HEK293 (cell line): Measurements from ENCODE around the gene NELFB.

Experiments
- CTCF ChIA-PET: fragments of 350-600 bp; formaldehyde crosslinking; extraction: SDS; loops from one replicate; lab custom pipeline; 2021; ENCODE audit warnings: antibody characterized with exemption; lab: Yijun Ruan, JAX
- POLR2A ChIA-PET: fragments of 300-600 bp; formaldehyde crosslinking; extraction: SDS; loops from one replicate; lab custom pipeline; 2020; ENCODE audit warnings: antibody characterized with exemption, inconsistent platforms; lab: Yijun Ruan, JAX
- H3K27ac ChIP-seq: fragments of 200-500 bp; sonication (Bioruptor generic); 2 replicates; pipeline ENCODE4 v1.5.1; 2014; ENCODE audit warnings: low read depth, low read length, control low read depth, inconsistent platforms; ENCODE audit errors: extremely low read depth
- H3K36me3 ChIP-seq, 2 experiments: fragments of 200-500 bp in 1 of 2; sonication (Bioruptor generic) in 1 of 2; 1 replicate in 1 of 2; 2 replicates in 1 of 2; pipeline ENCODE4 v1.5.1; 2014 to 2017; ENCODE audit warnings: inconsistent platforms in 2 of 2, low read length in 2 of 2; ENCODE audit not compliant: control insufficient read depth in 2 of 2, insufficient read depth in 1 of 2
- H3K4me1 ChIP-seq: fragments of 200-500 bp; sonication (Bioruptor generic); 2 replicates; pipeline ENCODE4 v1.5.1; 2014; ENCODE audit warnings: mild to moderate bottlenecking, low read length, inconsistent platforms; ENCODE audit not compliant: control insufficient read depth, insufficient read depth
- H3K4me3 ChIP-seq: 2 replicates; pipeline ENCODE4 v1.5.1; 2011; ENCODE audit warnings: low read depth, mild to moderate bottlenecking, control low read depth, low read length, moderate library complexity
- H3K9me3 ChIP-seq: fragments of 200-500 bp; sonication (Bioruptor generic); 2 replicates; pipeline ENCODE4 v1.5.1; 2014; ENCODE audit warnings: low read depth, low read length, inconsistent platforms; ENCODE audit not compliant: control insufficient read depth, insufficient read depth
- EGR2 ChIP-seq: fragments of 450-650 bp; formaldehyde crosslinking; IDR thresholded peaks from 2 replicates; pipeline ENCODE4 v1.5.1; 2016; ENCODE audit warnings: low read depth, missing biosample characterization, missing genetic modification characterization
- GLI2 ChIP-seq: fragments of 450-650 bp; formaldehyde crosslinking; IDR thresholded peaks from 2 replicates; pipeline ENCODE4; 2017; ENCODE audit warnings: missing biosample characterization, missing genetic modification characterization, low read depth, borderline replicate concordance
- HOXA7 ChIP-seq: sonication (generic); formaldehyde crosslinking; IDR thresholded peaks from 2 replicates; pipeline ENCODE4 v1.8.1; 2022; ENCODE audit warnings: missing genetic modification reagents, borderline replicate concordance
- MYNN ChIP-seq: fragments of 450-650 bp; formaldehyde crosslinking; IDR thresholded peaks from 2 replicates; pipeline ENCODE4 v1.5.1; 2016; ENCODE audit warnings: missing biosample characterization, missing genetic modification characterization, borderline replicate concordance
- OSR2 ChIP-seq: fragments of 450-650 bp; formaldehyde crosslinking; IDR thresholded peaks from 2 replicates; pipeline ENCODE4 v1.5.1; 2016; ENCODE audit warnings: missing biosample characterization, missing genetic modification characterization
- RBAK ChIP-seq: fragments of 450-650 bp; formaldehyde crosslinking; IDR thresholded peaks from 2 replicates; pipeline ENCODE4 v1.5.1; 2016; ENCODE audit warnings: missing biosample characterization, missing genetic modification characterization
- SCRT2 ChIP-seq: fragments of 450-650 bp; formaldehyde crosslinking; IDR thresholded peaks from 2 replicates; pipeline ENCODE4 v1.5.1; 2016; ENCODE audit warnings: missing biosample characterization, missing genetic modification characterization
- SETDB1 ChIP-seq: IDR thresholded peaks from one replicate; pipeline ENCODE4 v1.6.1; 2017; ENCODE audit warnings: mild to moderate bottlenecking, low read length, moderate library complexity, mixed read lengths; ENCODE audit not compliant: insufficient read length
- ZBTB17 ChIP-seq: fragments of 450-650 bp; formaldehyde crosslinking; IDR thresholded peaks from 2 replicates; pipeline ENCODE4 v1.5.1; 2016; ENCODE audit warnings: missing biosample characterization, missing genetic modification characterization
- ZFHX2 ChIP-seq: fragments of 450-650 bp; formaldehyde crosslinking; conservative IDR thresholded peaks from 2 replicates; pipeline ENCODE4 v1.5.1; 2016; ENCODE audit warnings: missing biosample characterization, missing genetic modification characterization
- ZNF114 ChIP-seq: fragments of 450-650 bp; formaldehyde crosslinking; IDR thresholded peaks from 2 replicates; pipeline ENCODE4 v1.5.0; 2017; ENCODE audit warnings: missing biosample characterization, missing genetic modification characterization
- ZNF132 ChIP-seq: fragments of 450-650 bp; formaldehyde crosslinking; IDR thresholded peaks from 2 replicates; pipeline ENCODE4 v1.5.1; 2017; ENCODE audit warnings: missing biosample characterization, missing genetic modification characterization, borderline replicate concordance
- ZNF133 ChIP-seq: fragments of 450-650 bp; formaldehyde crosslinking; IDR thresholded peaks from 2 replicates; pipeline ENCODE4 v1.5.1; 2016; ENCODE audit warnings: missing biosample characterization, missing genetic modification characterization
- ZNF155 ChIP-seq: fragments of 450-650 bp; formaldehyde crosslinking; IDR thresholded peaks from 2 replicates; pipeline ENCODE4 v1.5.1; 2016; ENCODE audit warnings: missing biosample characterization, missing genetic modification characterization
- ZNF169 ChIP-seq: fragments of 450-650 bp; formaldehyde crosslinking; IDR thresholded peaks from 2 replicates; pipeline ENCODE4 v1.5.1; 2016; ENCODE audit warnings: missing biosample characterization, missing genetic modification characterization
- ZNF239 ChIP-seq: fragments of 450-650 bp; formaldehyde crosslinking; IDR thresholded peaks from 2 replicates; pipeline ENCODE4 v1.5.1; 2016; ENCODE audit warnings: missing biosample characterization, missing genetic modification characterization
- ZNF24 ChIP-seq: fragments of 450-650 bp; formaldehyde crosslinking; IDR thresholded peaks from 2 replicates; pipeline ENCODE4 v1.5.1; 2016; ENCODE audit warnings: missing biosample characterization, missing genetic modification characterization
- ZNF311 ChIP-seq: fragments of 450-650 bp; formaldehyde crosslinking; IDR thresholded peaks from 2 replicates; pipeline ENCODE4 v1.5.1; 2017; ENCODE audit warnings: missing biosample characterization, missing genetic modification characterization, borderline replicate concordance
- ZNF335 ChIP-seq: fragments of 450-650 bp; formaldehyde crosslinking; conservative IDR thresholded peaks from 2 replicates; pipeline ENCODE4 v1.5.1; 2016; ENCODE audit warnings: missing biosample characterization, missing genetic modification characterization
- ZNF341 ChIP-seq: fragments of 450-650 bp; formaldehyde crosslinking; IDR thresholded peaks from 2 replicates; pipeline ENCODE4; 2016; ENCODE audit warnings: low read depth, missing biosample characterization, missing genetic modification characterization
- ZNF548 ChIP-seq: fragments of 450-650 bp; formaldehyde crosslinking; IDR thresholded peaks from 2 replicates; pipeline ENCODE4 v1.5.1; 2016; ENCODE audit warnings: missing biosample characterization, missing genetic modification characterization
- ZNF558 ChIP-seq: fragments of 450-650 bp; formaldehyde crosslinking; IDR thresholded peaks from 2 replicates; pipeline ENCODE4 v1.5.1; 2016; ENCODE audit warnings: missing biosample characterization, missing genetic modification characterization
- ZNF585B ChIP-seq: fragments of 450-650 bp; formaldehyde crosslinking; IDR thresholded peaks from 2 replicates; pipeline ENCODE4 v1.5.1; 2016; ENCODE audit warnings: missing biosample characterization, missing genetic modification characterization
- ZNF658 ChIP-seq: fragments of 450-650 bp; formaldehyde crosslinking; IDR thresholded peaks from 2 replicates; pipeline ENCODE4; 2016; ENCODE audit warnings: missing biosample characterization, missing genetic modification characterization
- TF ChIP-seq, protein P1 (sequence below): fragments of 450-650 bp; formaldehyde crosslinking; IDR thresholded peaks from 2 replicates; pipeline ENCODE4 v1.5.1; 2016; ENCODE audit warnings: missing biosample characterization, missing genetic modification characterization
- TF ChIP-seq, protein P2 (sequence below): fragments of 450-650 bp; formaldehyde crosslinking; IDR thresholded peaks from 2 replicates; pipeline ENCODE4 v1.5.1; 2016; ENCODE audit warnings: missing biosample characterization, missing genetic modification characterization
- TF ChIP-seq, protein P3 (sequence below): fragments of 450-650 bp; formaldehyde crosslinking; IDR thresholded peaks from 2 replicates; pipeline ENCODE4 v1.5.1; 2016; ENCODE audit warnings: missing biosample characterization, missing genetic modification characterization
- TF ChIP-seq, protein P4 (sequence below): fragments of 450-650 bp; formaldehyde crosslinking; IDR thresholded peaks from 2 replicates; pipeline ENCODE4 v1.5.1; 2016; ENCODE audit warnings: missing biosample characterization, missing genetic modification characterization
- TF ChIP-seq, protein P5 (sequence below): fragments of 450-650 bp; formaldehyde crosslinking; IDR thresholded peaks from 2 replicates; pipeline ENCODE4 v1.5.1; 2016; ENCODE audit warnings: missing biosample characterization, missing genetic modification characterization, borderline replicate concordance

Gene NELFB

DNA sequence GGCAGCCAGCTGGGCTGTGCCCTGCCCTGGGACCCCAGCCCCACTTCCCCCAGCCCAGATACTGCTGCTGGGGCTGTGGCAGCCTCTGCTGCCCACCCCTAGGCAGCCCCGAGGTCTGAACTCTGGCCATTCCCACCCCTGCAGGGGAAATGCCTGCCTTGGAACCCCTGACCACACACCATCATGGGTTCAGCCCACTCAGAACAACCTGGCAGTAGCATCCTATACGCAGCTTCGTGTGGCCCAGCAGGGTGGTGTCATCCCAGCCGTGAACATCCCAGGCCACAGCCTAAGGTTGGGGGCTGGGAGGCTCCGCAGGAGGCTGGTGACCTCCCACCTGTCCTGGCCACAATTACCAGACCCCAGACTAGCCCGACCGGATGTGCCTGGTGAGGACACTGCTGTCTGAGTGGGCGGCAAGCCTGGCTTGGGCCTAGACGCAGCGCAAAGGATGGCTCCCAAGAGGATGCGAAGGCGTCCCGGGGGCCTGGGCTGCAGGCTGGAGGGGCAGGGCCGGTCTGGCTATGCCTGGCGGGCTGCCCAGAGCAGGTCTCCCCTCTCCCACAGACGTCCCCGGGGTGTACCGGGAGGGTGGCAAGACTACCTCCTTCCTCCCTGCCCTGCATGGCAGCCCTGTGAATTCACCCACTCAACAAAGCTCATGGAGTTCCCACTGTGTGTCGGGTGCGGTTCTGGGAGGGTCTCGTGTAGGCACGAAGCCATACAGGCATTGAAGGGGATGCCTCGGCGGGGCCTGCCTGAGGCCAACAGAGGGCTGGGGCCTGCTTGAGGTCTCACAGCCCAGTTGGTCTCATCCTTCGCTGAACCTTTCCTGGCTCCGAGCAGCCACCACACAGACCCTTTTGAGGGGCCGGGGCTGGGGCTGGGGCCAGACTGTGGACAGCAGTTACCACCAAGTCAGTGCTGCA lies 25.9 kb upstream of the NELFB start:
- Histone ChIP-seq H3K9me3 (no peaks in the 10 kb centered on the region), H3K36me3 (no peaks in the 10 kb centered on the region), H3K4me3 (no peak overlapping the region), H3K4me1 (no peaks in the 10 kb centered on the region), H3K27ac (no peak overlapping the region)
- CTCF ChIA-PET = interaction anchor here (0.6 to 5.6 kb wide), 9 partner anchors 8 to 333 kb away, joined by 3 to 69 read pairs (median 3); partner anchors contain the start of gene NPDC1
- POLR2A ChIA-PET = interaction anchor here (0.6 to 17.2 kb wide), 6 partner anchors 12 to 159 kb away, joined by 3 to 304 read pairs (median 8); partner anchors contain the start of genes NDOR1, SAPCD2, SSNA1 and TMEM203
- no peak for TF ChIP-seq ZNF24
- peak; percentile 85 for TF ChIP-seq EGR2
- no peak for TF ChIP-seq MYNN (tag by site-specific recombination)
- TF ChIP-seq, protein P1, sequence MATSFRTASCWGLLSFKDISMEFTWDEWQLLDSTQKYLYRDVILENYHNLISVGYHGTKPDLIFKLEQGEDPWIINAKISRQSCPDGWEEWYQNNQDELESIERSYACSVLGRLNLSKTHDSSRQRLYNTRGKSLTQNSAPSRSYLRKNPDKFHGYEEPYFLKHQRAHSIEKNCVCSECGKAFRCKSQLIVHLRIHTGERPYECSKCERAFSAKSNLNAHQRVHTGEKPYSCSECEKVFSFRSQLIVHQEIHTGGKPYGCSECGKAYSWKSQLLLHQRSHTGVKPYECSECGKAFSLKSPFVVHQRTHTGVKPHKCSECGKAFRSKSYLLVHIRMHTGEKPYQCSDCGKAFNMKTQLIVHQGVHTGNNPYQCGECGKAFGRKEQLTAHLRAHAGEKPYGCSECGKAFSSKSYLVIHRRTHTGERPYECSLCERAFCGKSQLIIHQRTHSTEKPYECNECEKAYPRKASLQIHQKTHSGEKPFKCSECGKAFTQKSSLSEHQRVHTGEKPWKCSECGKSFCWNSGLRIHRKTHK (tag by site-specific recombination) = no peak
- TF ChIP-seq RBAK (tag by site-specific recombination) = no peak
- no peak for TF ChIP-seq GLI2
- no peak for TF ChIP-seq ZNF311 (tag by site-specific recombination)
- TF ChIP-seq, protein P2, sequence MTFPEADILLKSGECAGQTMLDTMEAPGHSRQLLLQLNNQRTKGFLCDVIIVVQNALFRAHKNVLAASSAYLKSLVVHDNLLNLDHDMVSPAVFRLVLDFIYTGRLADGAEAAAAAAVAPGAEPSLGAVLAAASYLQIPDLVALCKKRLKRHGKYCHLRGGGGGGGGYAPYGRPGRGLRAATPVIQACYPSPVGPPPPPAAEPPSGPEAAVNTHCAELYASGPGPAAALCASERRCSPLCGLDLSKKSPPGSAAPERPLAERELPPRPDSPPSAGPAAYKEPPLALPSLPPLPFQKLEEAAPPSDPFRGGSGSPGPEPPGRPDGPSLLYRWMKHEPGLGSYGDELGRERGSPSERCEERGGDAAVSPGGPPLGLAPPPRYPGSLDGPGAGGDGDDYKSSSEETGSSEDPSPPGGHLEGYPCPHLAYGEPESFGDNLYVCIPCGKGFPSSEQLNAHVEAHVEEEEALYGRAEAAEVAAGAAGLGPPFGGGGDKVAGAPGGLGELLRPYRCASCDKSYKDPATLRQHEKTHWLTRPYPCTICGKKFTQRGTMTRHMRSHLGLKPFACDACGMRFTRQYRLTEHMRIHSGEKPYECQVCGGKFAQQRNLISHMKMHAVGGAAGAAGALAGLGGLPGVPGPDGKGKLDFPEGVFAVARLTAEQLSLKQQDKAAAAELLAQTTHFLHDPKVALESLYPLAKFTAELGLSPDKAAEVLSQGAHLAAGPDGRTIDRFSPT (tag by site-specific recombination) = 0 out of 2 replicates have a peak, but pooled peaks have one; percentile 10
- peak; percentile 82 for TF ChIP-seq ZNF335 (tag by site-specific recombination)
- no peak for TF ChIP-seq ZNF558 (tag by site-specific recombination)
- no peak for TF ChIP-seq ZNF658 (tag by site-specific recombination)
- no peak for TF ChIP-seq ZNF585B (tag by site-specific recombination)
- no peak for TF ChIP-seq SETDB1
- TF ChIP-seq ZNF169 (tag by site-specific recombination) = no peak
- TF ChIP-seq SCRT2 (tag by site-specific recombination) = no peak
- no peak for TF ChIP-seq OSR2 (tag by site-specific recombination)
- TF ChIP-seq ZNF239 = no peak
- TF ChIP-seq, protein P3, sequence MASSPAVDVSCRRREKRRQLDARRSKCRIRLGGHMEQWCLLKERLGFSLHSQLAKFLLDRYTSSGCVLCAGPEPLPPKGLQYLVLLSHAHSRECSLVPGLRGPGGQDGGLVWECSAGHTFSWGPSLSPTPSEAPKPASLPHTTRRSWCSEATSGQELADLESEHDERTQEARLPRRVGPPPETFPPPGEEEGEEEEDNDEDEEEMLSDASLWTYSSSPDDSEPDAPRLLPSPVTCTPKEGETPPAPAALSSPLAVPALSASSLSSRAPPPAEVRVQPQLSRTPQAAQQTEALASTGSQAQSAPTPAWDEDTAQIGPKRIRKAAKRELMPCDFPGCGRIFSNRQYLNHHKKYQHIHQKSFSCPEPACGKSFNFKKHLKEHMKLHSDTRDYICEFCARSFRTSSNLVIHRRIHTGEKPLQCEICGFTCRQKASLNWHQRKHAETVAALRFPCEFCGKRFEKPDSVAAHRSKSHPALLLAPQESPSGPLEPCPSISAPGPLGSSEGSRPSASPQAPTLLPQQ (tag by site-specific recombination) = no peak
- no peak for TF ChIP-seq ZNF132 (tag by site-specific recombination)
- TF ChIP-seq, protein P4, sequence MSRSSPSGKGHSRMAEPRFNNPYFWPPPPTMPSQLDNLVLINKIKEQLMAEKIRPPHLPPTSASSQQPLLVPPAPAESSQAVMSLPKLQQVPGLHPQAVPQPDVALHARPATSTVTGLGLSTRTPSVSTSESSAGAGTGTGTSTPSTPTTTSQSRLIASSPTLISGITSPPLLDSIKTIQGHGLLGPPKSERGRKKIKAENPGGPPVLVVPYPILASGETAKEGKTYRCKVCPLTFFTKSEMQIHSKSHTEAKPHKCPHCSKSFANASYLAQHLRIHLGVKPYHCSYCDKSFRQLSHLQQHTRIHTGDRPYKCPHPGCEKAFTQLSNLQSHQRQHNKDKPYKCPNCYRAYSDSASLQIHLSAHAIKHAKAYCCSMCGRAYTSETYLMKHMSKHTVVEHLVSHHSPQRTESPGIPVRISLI = no peak
- TF ChIP-seq ZNF548 (tag by site-specific recombination) = no peak
- peak; percentile 84 for TF ChIP-seq ZFHX2 (tag by site-specific recombination)
- TF ChIP-seq HOXA7 (CRISPR knock-in tag) = no peak
- no peak for TF ChIP-seq ZNF133
- TF ChIP-seq, protein P5, sequence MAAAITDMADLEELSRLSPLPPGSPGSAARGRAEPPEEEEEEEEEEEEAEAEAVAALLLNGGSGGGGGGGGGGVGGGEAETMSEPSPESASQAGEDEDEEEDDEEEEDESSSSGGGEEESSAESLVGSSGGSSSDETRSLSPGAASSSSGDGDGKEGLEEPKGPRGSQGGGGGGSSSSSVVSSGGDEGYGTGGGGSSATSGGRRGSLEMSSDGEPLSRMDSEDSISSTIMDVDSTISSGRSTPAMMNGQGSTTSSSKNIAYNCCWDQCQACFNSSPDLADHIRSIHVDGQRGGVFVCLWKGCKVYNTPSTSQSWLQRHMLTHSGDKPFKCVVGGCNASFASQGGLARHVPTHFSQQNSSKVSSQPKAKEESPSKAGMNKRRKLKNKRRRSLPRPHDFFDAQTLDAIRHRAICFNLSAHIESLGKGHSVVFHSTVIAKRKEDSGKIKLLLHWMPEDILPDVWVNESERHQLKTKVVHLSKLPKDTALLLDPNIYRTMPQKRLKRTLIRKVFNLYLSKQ (tag by site-specific recombination) = no peak
- no peak for TF ChIP-seq ZNF114 (tag by site-specific recombination)
- no peak for TF ChIP-seq ZNF341 (tag by site-specific recombination)
- no peak for TF ChIP-seq ZNF155
- no peak for TF ChIP-seq ZBTB17 (tag by site-specific recombination)
